OCI-LY7 (cell line): Measurements from ENCODE around the gene CCDC116. TPM values are rescaled to one million over a fixed set of nuclear protein-coding genes. Genes with fewer than 3 reads are reported as not detected.

ENCODE experiments used
- BruUV-seq: library from RNA; stranded (reverse); fragments of 400-500 nt; replicated peaks from 2 replicates; lab custom pipeline; 2021; lab: Mats Ljungman, UMichigan
- CTCF ChIA-PET: fragments of 300-600 bp; sonication (Branson Sonifier 250); formaldehyde crosslinking; loops from one replicate; lab custom pipeline; 2022; ENCODE audit warnings: antibody characterized with exemption; ENCODE audit not compliant: unreplicated experiment; lab: Charles Lee
- POLR2A ChIA-PET: fragments of 300-600 bp; sonication (Branson Sonifier 250); formaldehyde crosslinking; loops from one replicate; lab custom pipeline; 2022; ENCODE audit warnings: antibody characterized with exemption; lab: Charles Lee
- DNase-seq: peaks from one replicate; pipeline ENCODE4 v3.0.0-alpha.2; 2015; ENCODE audit warnings: low spot score
- H2AFZ ChIP-seq: fragments of 200-600 bp; sonication (generic), shearing (Covaris generic); 2 replicates; pipeline ENCODE4 v1.6.1; 2014; ENCODE audit warnings: mild to moderate bottlenecking, antibody characterized with exemption, low read length, moderate library complexity
- H3K27ac ChIP-seq: fragments of 200-600 bp; sonication (generic); 2 replicates; pipeline ENCODE4 v1.5.1; 2014; ENCODE audit warnings: mixed run types, low read depth, mild to moderate bottlenecking, moderate library complexity, low read length, inconsistent platforms; ENCODE audit not compliant: poor library complexity, severe bottlenecking
- H3K36me3 ChIP-seq: fragments of 200-600 bp; sonication (generic); 2 replicates; pipeline ENCODE4 v1.6.1; 2014; ENCODE audit warnings: mild to moderate bottlenecking, antibody characterized with exemption, low read length, moderate library complexity, mixed read lengths; ENCODE audit not compliant: insufficient read depth
- H3K4me1 ChIP-seq: fragments of 200-600 bp; sonication (generic); 2 replicates; pipeline ENCODE4 v1.5.1; 2014; ENCODE audit warnings: mild to moderate bottlenecking, low read length; ENCODE audit not compliant: insufficient read depth, poor library complexity, severe bottlenecking
- H3K4me2 ChIP-seq: fragments of 200-600 bp; sonication (generic); 2 replicates; pipeline ENCODE4 v1.6.1; 2014; ENCODE audit warnings: mild to moderate bottlenecking, low read length
- H3K4me3 ChIP-seq: fragments of 200-600 bp; sonication (generic); 2 replicates; pipeline ENCODE4 v1.5.1; 2014; ENCODE audit warnings: mild to moderate bottlenecking, low read depth, low read length; ENCODE audit not compliant: poor library complexity, severe bottlenecking
- H3K79me2 ChIP-seq: fragments of 200-600 bp; sonication (generic); 2 replicates; pipeline ENCODE4 v1.6.1; 2016; ENCODE audit warnings: low read depth, mild to moderate bottlenecking, low read length, moderate library complexity, mixed read lengths; ENCODE audit not compliant: insufficient read depth
- H3K9me2 ChIP-seq: fragments of 200-600 bp; sonication (generic); 2 replicates; pipeline ENCODE4 v1.6.1; 2016; ENCODE audit warnings: mild to moderate bottlenecking, low read length, mixed read lengths; ENCODE audit not compliant: insufficient read depth
- H3K9me3 ChIP-seq: fragments of 200-600 bp; sonication (generic); 2 replicates; pipeline ENCODE4 v1.6.1; 2014; ENCODE audit warnings: mild to moderate bottlenecking, mixed run types, low read length, mixed read lengths
- H4K20me1 ChIP-seq: fragments of 200-600 bp; sonication (generic); 2 replicates; pipeline ENCODE4 v1.6.1; 2014; ENCODE audit warnings: mild to moderate bottlenecking, antibody characterized with exemption, low read length, moderate library complexity, mixed read lengths; ENCODE audit not compliant: insufficient read depth
- EZH2phosphoT487 ChIP-seq: fragments of 200-600 bp; sonication (generic); IDR thresholded peaks from 2 replicates; pipeline ENCODE4 v1.6.1; 2018; ENCODE audit warnings: low read depth, borderline replicate concordance, mild to moderate bottlenecking, mixed run types, antibody characterized with exemption, low read length, moderate library complexity, mixed read lengths
- intact Hi-C: fragments of 100-400 bp; cut with micrococcal nuclease; formaldehyde crosslinking; loops from one replicate; pipeline ENCODE4 v1.10.0; 2022; ENCODE audit not compliant: unreplicated experiment
- total RNA-seq, 2 experiments: library from RNA; depleted of rRNA in 1 of 2; stranded (reverse); fragments of >200 nt in 1 of 2; shearing (Covaris generic) in 1 of 2; gene quantifications; 2 replicates each; pipeline ENCODE4 v1.2.3, GENCODE V29; 2014 to 2022
- TF ChIP-seq, protein P1 (sequence below): fragments of 200-600 bp; sonication (generic); conservative IDR thresholded peaks from 2 replicates; pipeline ENCODE4 v1.5.1; 2014; ENCODE audit warnings: mild to moderate bottlenecking, antibody characterized with exemption, low read length, moderate library complexity, mixed read lengths

Gene CCDC116
- total RNA-seq, 2 experiments from 2014 or later: 1.5 to 3.1 TPM

DNA sequence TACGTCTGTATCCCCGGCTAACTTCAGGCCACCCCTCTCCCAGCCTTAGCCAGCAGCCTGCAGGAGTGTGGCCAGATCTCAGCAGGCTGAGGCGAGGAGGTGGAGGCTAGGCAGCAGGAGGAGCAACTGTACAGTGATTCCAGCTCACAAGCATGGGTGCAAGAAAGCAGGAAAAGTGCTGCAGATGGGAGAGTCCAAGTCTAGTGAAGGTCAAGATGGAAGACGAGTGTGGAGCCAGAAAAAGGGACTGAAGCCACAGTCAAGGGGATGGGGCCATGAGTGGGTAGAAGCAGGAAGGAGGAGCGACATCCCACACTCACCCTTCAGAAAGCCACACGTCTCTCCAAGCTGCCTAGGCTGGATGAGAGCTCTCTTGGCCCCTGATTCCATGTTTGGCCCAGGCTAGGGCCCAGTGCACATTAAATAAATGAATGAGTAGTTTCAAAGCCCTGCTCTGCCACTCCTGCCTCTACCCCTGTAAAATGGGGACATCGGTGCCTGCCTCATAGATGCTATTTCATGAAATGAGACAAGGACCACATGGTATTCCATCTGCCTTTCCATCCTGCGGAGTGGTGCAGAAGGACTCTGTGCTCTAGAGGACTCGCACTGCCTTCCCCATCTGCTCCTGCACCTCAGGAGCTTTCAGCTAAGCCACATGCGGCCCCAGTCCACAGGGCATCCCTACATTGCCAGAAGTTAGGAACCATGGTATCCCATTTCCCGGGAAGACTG is 5.7 kb upstream of the CCDC116 start:
- Histone ChIP-seq H3K27ac (peak overlapping the region; percentile 28), H3K79me2 (peaks cover 44% of the 10 kb centered on the region), H3K4me2 (peak overlapping the region; percentile 31; the same call in 1 of the 2 replicates), H3K4me1 (peaks cover 57% of the 10 kb centered on the region), H3K4me3 (no peak overlapping the region), H2AFZ (no peak overlapping the region), H3K36me3 (peaks cover 61% of the 10 kb centered on the region), H4K20me1 (0 out of 2 replicates have a peak, but pooled peaks cover 3% of the 10 kb centered on the region), H3K9me2 (no peaks in the 10 kb centered on the region), H3K9me3 (no peaks in the 10 kb centered on the region)
- POLR2A ChIA-PET: interaction anchor here (0.7 to 1.4 kb wide), 3 partner anchors 11 to 17 kb away, joined by 3 to 4 read pairs (median 3); no protein-coding TSS in a partner anchor
- no peak for DNase-seq
- CTCF ChIA-PET: no interaction called here
- TF ChIP-seq, protein P1, sequence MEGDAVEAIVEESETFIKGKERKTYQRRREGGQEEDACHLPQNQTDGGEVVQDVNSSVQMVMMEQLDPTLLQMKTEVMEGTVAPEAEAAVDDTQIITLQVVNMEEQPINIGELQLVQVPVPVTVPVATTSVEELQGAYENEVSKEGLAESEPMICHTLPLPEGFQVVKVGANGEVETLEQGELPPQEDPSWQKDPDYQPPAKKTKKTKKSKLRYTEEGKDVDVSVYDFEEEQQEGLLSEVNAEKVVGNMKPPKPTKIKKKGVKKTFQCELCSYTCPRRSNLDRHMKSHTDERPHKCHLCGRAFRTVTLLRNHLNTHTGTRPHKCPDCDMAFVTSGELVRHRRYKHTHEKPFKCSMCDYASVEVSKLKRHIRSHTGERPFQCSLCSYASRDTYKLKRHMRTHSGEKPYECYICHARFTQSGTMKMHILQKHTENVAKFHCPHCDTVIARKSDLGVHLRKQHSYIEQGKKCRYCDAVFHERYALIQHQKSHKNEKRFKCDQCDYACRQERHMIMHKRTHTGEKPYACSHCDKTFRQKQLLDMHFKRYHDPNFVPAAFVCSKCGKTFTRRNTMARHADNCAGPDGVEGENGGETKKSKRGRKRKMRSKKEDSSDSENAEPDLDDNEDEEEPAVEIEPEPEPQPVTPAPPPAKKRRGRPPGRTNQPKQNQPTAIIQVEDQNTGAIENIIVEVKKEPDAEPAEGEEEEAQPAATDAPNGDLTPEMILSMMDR: no peak
- no peak for TF ChIP-seq EZH2phosphoT487
- no TSS peak for BruUV-seq
- intact Hi-C loops: no loop called here

DNA sequence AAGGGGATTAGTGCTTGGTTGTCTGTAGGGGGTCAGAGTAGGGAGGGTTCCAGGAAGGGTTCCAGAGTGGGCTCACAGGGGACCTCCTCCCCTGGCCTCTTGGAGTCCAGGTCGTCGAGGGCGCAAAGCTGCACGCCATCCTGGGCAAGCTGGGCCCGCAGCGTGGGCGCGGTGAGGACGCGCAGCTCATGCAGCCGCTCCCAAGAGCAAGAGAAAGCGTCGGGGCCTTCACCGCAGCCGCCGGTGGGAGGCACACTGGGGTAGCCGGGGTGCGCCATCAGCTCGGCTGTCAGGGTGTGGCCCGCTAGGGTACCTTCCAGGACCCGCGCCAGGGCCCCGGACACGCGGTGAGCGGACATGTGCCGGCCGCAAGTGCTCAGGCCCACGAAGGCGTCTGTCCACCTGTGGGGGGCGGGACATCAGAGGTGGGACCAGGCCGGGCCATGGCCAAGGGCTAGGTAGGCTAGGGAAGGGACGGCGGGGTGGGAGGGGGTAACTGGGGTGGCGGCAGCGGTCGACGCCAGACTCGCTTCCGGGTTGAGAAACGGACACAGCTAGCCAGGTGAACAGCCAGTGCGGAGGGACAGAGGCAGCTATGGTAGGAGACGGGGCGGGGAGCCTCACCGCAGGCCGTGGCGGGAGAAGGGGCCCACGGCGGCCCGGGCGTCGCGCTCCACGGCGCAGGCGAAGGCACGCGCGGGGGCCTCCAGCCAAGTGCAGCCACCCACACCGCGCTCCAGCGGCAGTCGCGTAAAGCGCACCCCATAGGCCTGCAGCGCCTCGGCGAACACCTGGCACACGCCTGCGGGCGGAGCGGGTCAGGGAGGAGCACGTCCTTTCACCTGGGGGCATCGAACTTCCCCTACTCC is 3.9 kb upstream of the CCDC116 start:
- H2AFZ ChIP-seq: 0 out of 2 replicates have a peak overlapping the region, but pooled peaks have one; percentile 7
- peak overlapping the region; percentile 87 for H3K27ac ChIP-seq
- peak overlapping the region; percentile 72 for H3K4me2 ChIP-seq
- peaks cover 33% of the 10 kb centered on the region for H3K79me2 ChIP-seq
- BruUV-seq: no TSS peak
- peak overlapping the region; percentile 89 for H3K4me3 ChIP-seq
- POLR2A ChIA-PET: interaction anchor here (0.7 to 1.6 kb wide), 6 partner anchors 11 to 415 kb away, joined by 3 to 12 read pairs (median 4); partner anchors contain the start of gene SDF2L1
- CTCF ChIA-PET: interaction anchor here (0.6 to 2.5 kb wide), 6 partner anchors 13 to 621 kb away, joined by 3 to 18 read pairs (median 5); partner anchors contain the start of gene SDF2L1
- no peak for TF ChIP-seq EZH2phosphoT487
- TF ChIP-seq, protein P1: no peak
- H3K9me2 ChIP-seq: no peaks in the 10 kb centered on the region
- peaks cover 44% of the 10 kb centered on the region for H3K36me3 ChIP-seq
- 0 out of 2 replicates have a peak, but pooled peaks cover 3% of the 10 kb centered on the region for H4K20me1 ChIP-seq
- H3K4me1 ChIP-seq: peaks cover 70% of the 10 kb centered on the region
- no peak for DNase-seq
- H3K9me3 ChIP-seq: no peaks in the 10 kb centered on the region
- intact Hi-C loops: loop anchor here (1.0 kb wide), 2 partner anchors 11 to 14 kb away; partner anchors contain the start of gene SDF2L1
